ENCODE results near the gene KCNIP1.
"Not testable (repeated sequence)": the region's sequence is repeated elsewhere in the genome, so short reads cannot be mapped to it uniquely, and the experiment has no call there.

KCNIP1 gene

DNA sequence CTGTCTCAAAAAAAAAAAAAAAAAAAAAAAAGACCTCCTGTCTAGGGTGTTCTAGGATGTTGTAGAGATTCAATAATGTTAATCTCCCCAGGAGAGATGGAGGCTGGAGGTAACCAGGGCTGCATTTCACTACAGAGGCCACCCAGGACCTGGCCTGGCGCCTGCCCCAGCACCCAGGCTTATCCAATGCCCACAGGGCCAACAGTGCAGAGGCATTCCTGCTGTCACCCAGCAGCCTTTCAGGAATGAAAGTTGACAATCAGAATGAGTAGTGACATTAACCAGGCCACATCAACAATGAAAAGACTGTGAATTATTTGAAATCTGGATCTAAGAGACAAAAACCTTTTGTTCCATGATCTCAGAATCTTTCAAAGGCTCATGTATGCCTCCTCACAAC, 243.5 kb downstream of the KCNIP1 start:
- FAIRE-seq (no peak), DNase-seq (ENCODE audit: low spot score) (no peak)

- no peak for FAIRE-seq
- no peak for DNase-seq (ENCODE audit: low spot score)
Measured at GRCh38 chr5:170747851-170748250, 244.0 kb downstream of the KCNIP1 start.

DNA sequence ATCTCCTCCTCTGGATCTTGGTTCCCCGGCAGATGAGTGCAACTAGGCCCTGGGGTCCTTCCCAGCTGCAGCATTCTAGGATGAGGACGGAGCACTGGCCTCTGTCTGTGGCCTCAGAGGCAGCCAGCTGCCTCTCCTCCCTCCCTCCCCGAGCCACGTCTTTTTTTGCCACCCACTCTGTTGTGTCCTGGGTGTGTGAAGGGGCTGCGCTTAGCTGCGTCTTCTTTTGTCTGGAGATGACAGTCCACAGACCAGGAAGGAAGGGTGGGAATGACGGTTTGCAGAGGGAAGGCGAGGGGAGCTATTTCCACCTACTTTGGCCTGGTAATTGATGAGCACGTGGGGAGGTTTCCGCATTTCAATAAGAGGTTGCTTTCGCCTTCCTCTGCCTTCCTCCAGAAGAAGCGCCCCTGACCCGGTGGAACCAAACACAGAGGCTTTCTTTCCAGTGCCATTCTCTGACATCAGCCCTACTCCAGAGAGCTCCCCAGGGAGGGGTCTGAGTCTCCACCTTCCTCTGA, 245.2 kb downstream of the KCNIP1 start:
- no peak for DNase-seq (ENCODE audit: low spot score)
- FAIRE-seq = no peak

DNA sequence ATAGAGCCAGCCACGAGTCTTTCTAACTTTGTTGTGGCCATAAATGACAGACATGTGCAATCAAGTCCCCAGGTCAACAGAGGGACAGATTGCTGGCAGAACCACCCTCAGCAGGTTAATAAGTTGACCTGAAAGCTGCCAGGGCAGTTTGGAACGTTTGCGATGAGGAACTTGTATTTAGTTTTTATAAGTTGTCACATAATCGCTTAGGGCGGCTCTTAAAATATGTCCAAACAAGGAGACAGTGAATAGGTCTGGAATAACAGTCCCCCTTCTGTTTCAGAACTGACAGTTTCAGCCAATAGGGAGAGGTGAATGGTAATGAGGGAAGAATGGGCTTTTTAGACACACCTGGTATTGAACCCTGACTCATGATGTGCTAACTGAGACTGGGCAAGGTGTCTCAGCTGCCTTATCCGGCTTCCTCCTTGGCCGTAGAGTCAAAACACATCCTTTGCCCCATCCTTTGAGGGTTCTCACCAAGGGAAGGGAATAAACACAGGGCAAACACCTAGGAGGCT, 246.2 kb downstream of the KCNIP1 start:
- no peak for FAIRE-seq
- DNase-seq (ENCODE audit: low spot score) = no peak

DNA sequence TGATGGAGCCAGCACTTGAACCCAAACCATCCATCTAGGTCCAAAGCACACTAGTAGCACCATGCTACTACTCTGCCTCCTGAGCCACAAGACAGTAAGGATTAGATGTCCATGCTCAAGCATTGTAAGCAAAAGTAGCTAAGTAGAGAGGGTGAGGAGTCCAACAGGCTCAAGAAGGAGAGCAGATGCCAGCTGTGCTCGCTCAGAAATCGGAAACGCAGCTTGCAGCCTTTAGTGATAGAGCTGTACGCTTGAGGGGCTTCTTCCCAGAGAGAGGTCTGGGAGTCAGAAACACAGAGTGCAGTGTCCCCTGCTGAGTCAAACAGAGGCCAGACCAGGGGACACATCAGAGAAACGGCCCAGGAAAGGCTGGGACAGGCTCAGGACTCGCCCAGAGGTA, 247.0 kb downstream of the KCNIP1 start:
- DNase-seq (ENCODE audit: low spot score) = no peak
- FAIRE-seq = no peak

GRCh38 chr5:170751631-170752030, 247.8 kb downstream of the KCNIP1 start:
- FAIRE-seq (no peak), DNase-seq (ENCODE audit: low spot score) (no peak)

- FAIRE-seq = no peak
- no peak for DNase-seq (ENCODE audit: low spot score)
Measured at GRCh38 chr5:170752257-170753215, 248.7 kb downstream of the KCNIP1 start.

DNA sequence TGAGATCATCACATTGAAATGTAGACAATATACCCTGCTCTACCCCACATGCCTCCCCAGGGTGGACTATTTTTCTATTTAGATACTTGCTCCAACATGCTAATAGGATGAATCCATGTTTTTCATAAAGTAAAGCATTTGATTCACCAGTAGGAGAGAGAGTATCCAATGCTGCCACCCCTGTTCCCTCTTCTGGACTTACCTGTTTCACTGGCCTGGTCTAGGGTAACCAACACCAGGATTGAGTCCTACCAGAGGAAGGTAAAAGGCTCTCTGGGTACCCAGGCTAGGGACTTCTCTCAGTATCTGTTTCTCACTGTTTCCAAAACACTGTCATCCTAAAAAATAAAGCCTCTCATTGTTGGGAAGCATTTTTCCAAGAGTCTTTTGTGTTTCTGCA, 249.5 kb downstream of the KCNIP1 start:
- no peak for FAIRE-seq
- DNase-seq (ENCODE audit: low spot score) = no peak

DNA sequence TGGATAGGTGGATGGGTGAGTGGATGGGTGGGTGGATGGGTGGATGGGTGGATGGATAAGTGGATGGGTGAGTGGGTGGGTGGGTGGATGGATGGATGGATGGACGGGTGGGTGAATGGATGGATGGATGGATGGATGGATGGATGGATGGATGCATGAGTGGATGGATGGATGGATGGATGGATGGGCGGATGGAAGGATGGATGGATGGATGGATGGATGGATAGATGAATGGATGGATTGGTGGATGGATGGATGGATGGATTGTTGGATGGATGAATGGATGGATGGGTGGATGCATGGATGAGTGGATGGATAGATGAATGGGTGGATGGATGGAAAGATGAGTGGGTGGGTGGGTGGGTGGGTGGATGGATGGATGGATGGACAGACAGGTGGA, 250.7 kb downstream of the KCNIP1 start:
- FAIRE-seq; DNase-seq (ENCODE audit: low spot score): not testable (repeated sequence)

DNA sequence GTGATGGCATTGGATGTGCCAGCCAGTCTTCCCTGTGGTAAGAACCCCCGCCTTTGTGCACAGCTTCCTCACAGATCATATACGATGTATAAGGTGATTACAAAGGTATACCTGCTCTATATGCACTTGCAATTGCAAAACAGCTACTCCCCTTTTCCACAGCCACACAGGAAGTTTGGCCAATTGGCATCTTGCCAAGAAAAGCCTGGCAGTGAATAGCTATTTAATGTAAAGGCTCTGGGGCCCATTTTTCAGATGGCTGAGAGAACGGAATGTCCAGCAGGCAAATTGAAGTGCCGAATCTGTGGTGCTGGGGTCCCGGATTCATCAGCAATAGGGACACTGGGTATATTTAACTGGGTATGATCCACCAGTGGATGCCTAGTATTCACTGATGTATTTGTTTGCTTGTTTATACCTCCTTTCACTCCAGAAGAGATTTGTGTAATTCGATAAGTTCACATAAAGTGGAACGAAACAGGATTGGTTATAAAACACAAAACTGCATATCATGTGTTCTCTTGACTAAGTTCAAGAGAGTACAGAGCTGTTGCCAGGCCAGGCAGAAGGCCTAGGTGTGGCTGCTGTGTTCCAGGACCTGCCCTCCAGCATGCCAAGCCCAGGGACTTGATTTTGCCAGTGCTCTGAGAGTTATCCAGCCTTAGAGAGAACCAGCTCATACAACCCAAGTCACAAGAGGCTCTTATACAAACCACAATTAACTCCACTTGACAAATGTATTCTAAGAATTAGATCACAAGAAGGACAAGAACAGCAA, 252.0 kb downstream of the KCNIP1 start:
- DNase-seq (ENCODE audit: low spot score) = no peak
- FAIRE-seq = no peak

- FAIRE-seq (no peak), DNase-seq (ENCODE audit: low spot score) (no peak)
Measured at GRCh38 chr5:170756691-170757090, 252.9 kb downstream of the KCNIP1 start.

- no peak for DNase-seq (ENCODE audit: low spot score)
- FAIRE-seq = no peak
Measured at GRCh38 chr5:170757182-170757601, 253.4 kb downstream of the KCNIP1 start.

DNA sequence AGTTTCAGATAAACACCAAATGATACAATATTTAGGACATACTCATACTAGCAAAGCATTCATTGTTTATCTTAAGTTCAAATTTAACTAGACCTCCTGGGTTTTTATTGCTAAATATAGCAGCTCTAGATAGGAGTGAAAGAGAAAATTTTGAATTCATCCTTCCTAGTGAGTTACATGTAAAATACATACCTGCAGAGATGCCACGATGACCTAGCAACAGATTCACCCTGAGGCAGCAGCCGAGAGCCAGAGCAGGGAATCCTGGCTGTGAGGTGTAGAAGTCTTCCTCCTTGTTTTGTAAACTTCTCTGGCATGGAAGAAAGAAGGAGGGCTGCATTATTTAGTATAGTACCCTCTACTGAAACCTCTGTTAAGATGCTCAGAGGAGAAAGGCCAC, 253.8 kb downstream of the KCNIP1 start:
- FAIRE-seq (no peak), DNase-seq (ENCODE audit: low spot score) (no peak)

DNA sequence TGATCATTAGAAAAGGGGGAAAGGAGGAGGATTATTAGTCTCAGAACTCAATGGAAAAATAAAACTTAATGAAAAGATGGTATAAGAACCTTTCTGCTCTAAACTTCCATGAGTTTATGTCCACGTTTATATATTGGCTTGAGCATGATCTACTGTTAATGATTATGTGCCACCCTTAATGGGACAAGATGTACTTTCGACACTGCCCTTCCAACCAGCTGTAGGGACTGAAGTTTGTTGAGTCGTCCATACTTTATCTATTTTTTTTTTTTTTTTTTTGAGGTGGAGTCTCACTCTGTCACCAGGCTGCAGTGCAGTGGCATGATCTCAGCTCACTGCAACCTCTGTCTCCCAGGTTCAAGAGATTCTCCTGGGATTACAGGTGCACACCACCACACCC, 254.7 kb downstream of the KCNIP1 start:
- DNase-seq (ENCODE audit: low spot score) (no peak), FAIRE-seq (no peak)

DNA sequence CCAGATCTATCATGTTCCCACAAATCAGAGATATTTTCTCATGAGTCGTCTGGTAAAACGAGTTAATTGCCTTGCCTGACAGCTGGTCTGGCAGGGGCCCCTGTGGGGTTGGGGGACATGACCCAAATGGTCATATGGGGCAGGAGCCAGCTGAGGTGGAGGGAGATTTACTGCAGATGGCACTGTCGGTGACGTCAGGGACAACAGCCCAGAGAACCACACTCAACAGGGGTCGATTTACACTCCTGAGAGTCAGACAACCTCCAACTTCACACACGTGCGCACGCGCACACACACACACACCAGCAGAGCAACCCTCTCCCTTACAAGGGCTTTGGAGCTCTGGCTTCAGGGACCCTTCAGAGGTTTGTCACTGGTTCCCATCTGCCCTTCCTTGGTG, 256.3 kb downstream of the KCNIP1 start:
- DNase-seq (ENCODE audit: low spot score) (no peak), FAIRE-seq (no peak)

- DNase-seq (ENCODE audit: low spot score) = no peak
- no peak for FAIRE-seq
Measured at GRCh38 chr5:170761048-170761707, 257.4 kb downstream of the KCNIP1 start.

- no peak for DNase-seq (ENCODE audit: low spot score)
- FAIRE-seq = no peak
Measured at GRCh38 chr5:170761708-170762066, 257.9 kb downstream of the KCNIP1 start.

GRCh38 chr5:170762298-170762697, 258.5 kb downstream of the KCNIP1 start:
- not testable (repeated sequence) for FAIRE-seq; DNase-seq (ENCODE audit: low spot score)

DNA sequence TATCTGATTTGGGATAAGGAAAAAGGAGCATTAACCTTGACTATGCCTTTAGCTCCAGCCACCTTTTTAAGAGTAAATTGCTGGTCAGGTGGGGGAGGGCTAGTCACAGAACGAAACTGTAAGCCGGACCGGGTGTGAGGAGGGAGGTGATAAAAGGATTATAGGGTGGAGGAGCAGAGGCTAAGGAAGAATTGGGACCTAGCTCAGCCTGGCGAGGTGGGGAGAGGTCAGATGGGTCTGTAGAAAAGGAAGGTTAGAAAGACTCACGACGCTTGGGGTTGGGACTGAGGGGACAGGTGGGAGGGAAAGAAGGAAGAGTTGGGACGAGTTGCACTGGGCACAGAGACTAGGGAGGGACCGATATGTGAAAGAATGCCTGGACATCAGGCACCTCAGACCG, 262.0 kb downstream of the KCNIP1 start:
- not testable (repeated sequence) for FAIRE-seq; DNase-seq (ENCODE audit: low spot score)

- DNase-seq (ENCODE audit: low spot score) (no peak), FAIRE-seq (no peak)
Measured at GRCh38 chr5:170769246-170769645, 265.4 kb downstream of the KCNIP1 start.

GRCh38 chr5:170769898-170770416, 266.1 kb downstream of the KCNIP1 start:
- DNase-seq (ENCODE audit: low spot score) (no peak), FAIRE-seq (no peak)
